B cell (primary cell): Measurements from ENCODE around the gene WFIKKN2. TPM values are rescaled to one million over a fixed set of nuclear protein-coding genes. Genes with fewer than 3 reads are reported as not detected.

Experiments
- ATAC-seq: fragments of 200-7000 bp; cut with Tn5 transposase; one replicate; pipeline ENCODE4 v1.10.0; 2021; ENCODE audit warnings: low read depth, mild to moderate bottlenecking, moderate number of reproducible peaks, moderate library complexity
- CTCF ChIA-PET: fragments of 350-600 bp; sonication (Branson Sonifier 250); formaldehyde crosslinking; loops from one replicate; lab custom pipeline; 2021; ENCODE audit warnings: antibody characterized with exemption, inconsistent platforms; lab: Charles Lee
- POLR2A ChIA-PET: fragments of 350-600 bp; sonication (Branson Sonifier 250); formaldehyde crosslinking; loops from one replicate; lab custom pipeline; 2021; ENCODE audit warnings: antibody characterized with exemption; lab: Charles Lee
- DNase-seq: peaks from one replicate; pipeline ENCODE4 v3.0.0; 2013
- H2AFZ ChIP-seq: 2 replicates; pipeline ENCODE4 v1.6.1; 2012; ENCODE audit warnings: mild to moderate bottlenecking, low read depth, low read length; ENCODE audit not compliant: insufficient read depth, poor library complexity, severe bottlenecking
- H3K27ac ChIP-seq, 2 donors: 1 replicate in 1 of 2; 2 replicates in 1 of 2; pipeline ENCODE4 v1.5.1; 2012 to 2013; ENCODE audit warnings: low read length in 2 of 2, mild to moderate bottlenecking in 2 of 2, moderate library complexity in 1 of 2
- H3K27me3 ChIP-seq, 4 experiments: fragments of 200-600 bp in 1 of 4; sonication (generic) in 1 of 4; replicated peaks in 1 of 4; 1 replicate in 2 of 4; 2 replicates in 2 of 4; pipeline versions ENCODE4 v1.6.1 to v1.7.0; 2013 to 2016; ENCODE audit warnings: low read length in 3 of 4, mild to moderate bottlenecking in 2 of 4, mixed read lengths in 1 of 4, moderate library complexity in 1 of 4; ENCODE audit not compliant: insufficient read depth in 4 of 4, control insufficient read depth in 3 of 4; ENCODE audit errors: control extremely low read depth in 1 of 4
- H3K36me3 ChIP-seq, 2 experiments: replicated peaks in 1 of 2; 1 replicate in 1 of 2; 2 replicates in 1 of 2; pipeline versions ENCODE4 v1.6.1 to v1.7.1; 2013; ENCODE audit warnings: low read length in 1 of 2; ENCODE audit not compliant: insufficient read depth in 2 of 2, control insufficient read depth in 1 of 2; ENCODE audit errors: control extremely low read depth in 1 of 2, extremely low read depth in 1 of 2
- H3K4me1 ChIP-seq, 2 donors: fragments of 200-600 bp in 1 of 2; sonication (generic) in 1 of 2; 1 replicate in 1 of 2; 2 replicates in 1 of 2; pipeline versions ENCODE4 v1.5.1 to v1.6.1; 2013 to 2017; ENCODE audit warnings: low read length in 2 of 2; ENCODE audit not compliant: control insufficient read depth in 2 of 2, insufficient read depth in 2 of 2
- H3K4me2 ChIP-seq: replicated peaks from 2 replicates; pipeline ENCODE3; 2012; ENCODE audit warnings: mild to moderate bottlenecking, low read depth, low read length; ENCODE audit not compliant: poor library complexity, severe bottlenecking
- H3K4me3 ChIP-seq, 5 experiments: fragments of 200-600 bp in 1 of 5; sonication (generic) in 1 of 5; 1 replicate in 3 of 5; 2 replicates in 2 of 5; pipeline versions ENCODE4 v1.5.1 to v1.7.0; 2011 to 2016; ENCODE audit warnings: low read length in 4 of 5, mild to moderate bottlenecking in 4 of 5, low read depth in 2 of 5, control low read depth in 1 of 5, moderate library complexity in 1 of 5; ENCODE audit not compliant: insufficient read depth in 1 of 5; ENCODE audit errors: control extremely low read depth in 1 of 5, extremely low read depth in 1 of 5
- H3K79me2 ChIP-seq: fragments of 200-600 bp; sonication (generic); one replicate; pipeline ENCODE4 v1.6.0; 2016; ENCODE audit warnings: low read length; ENCODE audit not compliant: control insufficient read depth, insufficient read depth
- H3K9ac ChIP-seq: fragments of 200-600 bp; sonication (generic); 2 replicates; pipeline ENCODE4 v1.6.1; 2017; ENCODE audit warnings: mild to moderate bottlenecking, low read length, moderate library complexity
- H3K9me3 ChIP-seq, 3 donors: one replicate each; pipeline versions ENCODE4 v1.6.1 to v1.7.1; 2013; ENCODE audit warnings: low read length in 2 of 3; ENCODE audit not compliant: control insufficient read depth in 2 of 3, insufficient read depth in 1 of 3; ENCODE audit errors: control extremely low read depth in 1 of 3
- H4K20me1 ChIP-seq: 2 replicates; pipeline ENCODE4 v1.6.0; 2012; ENCODE audit warnings: mild to moderate bottlenecking, low read length; ENCODE audit not compliant: insufficient read depth, control insufficient read depth, poor library complexity, severe bottlenecking
- H3K27ac Mint-ChIP-seq: one replicate; pipeline ENCODE4 v1.8.0; 2021; ENCODE audit warnings: mixed read lengths
- H3K27me3 Mint-ChIP-seq: one replicate; pipeline ENCODE4 v1.8.0; 2021; ENCODE audit warnings: mixed read lengths
- H3K4me1 Mint-ChIP-seq: one replicate; pipeline ENCODE4 v1.8.0; 2021; ENCODE audit warnings: mixed read lengths
- H3K4me3 Mint-ChIP-seq: one replicate; pipeline ENCODE4 v1.8.0; 2021; ENCODE audit warnings: mixed read lengths
- H3K9me3 Mint-ChIP-seq: one replicate; pipeline ENCODE4 v1.8.0; 2022; ENCODE audit warnings: mixed read lengths; ENCODE audit not compliant: insufficient read depth
- EZH2 ChIP-seq: IDR thresholded peaks from 2 replicates; pipeline ENCODE4 v1.6.1; 2012; ENCODE audit warnings: borderline replicate concordance, low read depth, mild to moderate bottlenecking, moderate library complexity, low read length; ENCODE audit not compliant: insufficient read depth, poor library complexity, severe bottlenecking
- WGBS: methylation state at CpG from one replicate; pipeline ENCODE4 v1.1.5; 2013; ENCODE audit warnings: missing lambda C conversion rate; ENCODE audit not compliant: insufficient coverage; 5-methylcytosine and 5-hydroxymethylcytosine counted together
- intact Hi-C: fragments of 100-400 bp; cut with micrococcal nuclease; formaldehyde crosslinking; loops from one replicate; pipeline ENCODE4 v1.10.0; 2022
- polyA plus RNA-seq: library from polyadenylated mRNA; depleted of rRNA; stranded (reverse); fragments of >200 nt; gene quantifications from 2 replicates; pipeline ENCODE4 v1.2.3, GENCODE V29; 2012
- total RNA-seq, 2 donors: library from RNA; stranded (reverse); fragments of 120-200 nt in 1 of 2; gene quantifications; 1 replicate in 1 of 2; 2 replicates in 1 of 2; pipeline versions ENCODE4 v1.2.3 to v1.2.4, GENCODE V29; 2013 to 2022
- TF ChIP-seq, protein P1 (sequence below): fragments of 200-600 bp; IDR thresholded peaks from one replicate; pipeline ENCODE4 v1.8.0; 2022; ENCODE audit warnings: antibody characterized with exemption, mild to moderate bottlenecking

The WFIKKN2 gene
- total and polyA plus RNA-seq, 2 donors (not counting 1 experiment from before 2014, with no cell fraction given): not detected

DNA sequence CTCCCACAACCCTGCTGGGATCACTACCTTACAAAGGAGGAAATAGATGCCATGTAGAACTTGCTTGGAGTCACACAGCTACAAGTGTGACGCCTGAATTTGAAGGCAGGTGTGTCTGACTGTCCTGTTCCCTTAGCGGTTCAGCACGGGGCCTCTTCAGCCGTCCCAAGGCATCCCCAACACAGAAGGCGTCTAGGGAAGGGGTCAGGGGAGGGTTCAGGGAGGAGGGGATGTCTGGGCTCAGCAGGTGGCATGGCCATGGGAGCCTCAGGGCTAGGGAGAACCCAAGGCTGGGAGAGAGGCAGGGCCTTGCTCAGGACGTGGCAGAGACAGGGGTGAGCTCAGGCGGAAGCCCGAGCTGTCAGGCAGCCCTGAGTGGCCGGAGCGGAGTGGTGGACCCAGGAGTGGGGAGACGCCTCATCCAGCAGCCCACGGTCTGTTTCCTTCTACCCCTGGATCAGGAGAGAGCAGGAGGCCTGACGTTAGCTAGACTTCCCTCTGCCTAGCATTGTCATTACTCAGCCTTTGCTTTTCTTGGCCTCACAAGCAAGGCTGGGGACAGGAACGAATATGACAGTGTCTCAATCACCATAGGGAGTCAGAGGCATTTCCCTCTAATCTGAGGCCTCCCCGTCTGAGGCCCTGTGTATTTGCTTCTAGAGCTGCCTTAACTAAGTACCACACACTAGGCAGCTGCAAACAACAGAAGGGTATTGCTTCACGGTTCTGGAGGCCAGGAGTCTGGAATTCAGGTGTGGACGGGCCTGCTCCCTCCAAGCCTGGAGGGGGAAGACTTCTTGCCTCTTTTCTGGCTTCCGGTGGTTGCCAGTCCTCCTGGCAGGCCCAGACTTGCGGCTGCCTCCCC, 36.7 kb upstream of the WFIKKN2 start:
- ChIA-PET POLR2A (no interaction called here), CTCF (interaction anchor here (0.6 to 1.6 kb wide), 2 partner anchors 16 to 18 kb away, joined by 3 read pairs; no protein-coding TSS in a partner anchor)
- no peaks in the 10 kb centered on the region for H4K20me1 ChIP-seq
- H2AFZ ChIP-seq: no peak overlapping the region
- 93% methylated on average over 18 of the region's 19 CpGs for WGBS
- H3K9me3 ChIP-seq: no peaks in the 10 kb centered on the region
- Mint-ChIP-seq H3K27me3 (no peaks in the 10 kb centered on the region), H3K4me3 (no peak overlapping the region), H3K27ac (no peak overlapping the region), H3K4me1 (no peaks in the 10 kb centered on the region), H3K9me3 (no peaks in the 10 kb centered on the region)
- intact Hi-C loops: no loop called here
- DNase-seq: no peak
- no peak overlapping the region for H3K27ac ChIP-seq
- ATAC-seq: no peak
- no peaks in the 10 kb centered on the region for H3K27me3 ChIP-seq
- H3K4me3 ChIP-seq: no peak overlapping the region
- H3K36me3 ChIP-seq: no peaks in the 10 kb centered on the region
- H3K4me1 ChIP-seq: no peaks in the 10 kb centered on the region
- TF ChIP-seq, protein P1, sequence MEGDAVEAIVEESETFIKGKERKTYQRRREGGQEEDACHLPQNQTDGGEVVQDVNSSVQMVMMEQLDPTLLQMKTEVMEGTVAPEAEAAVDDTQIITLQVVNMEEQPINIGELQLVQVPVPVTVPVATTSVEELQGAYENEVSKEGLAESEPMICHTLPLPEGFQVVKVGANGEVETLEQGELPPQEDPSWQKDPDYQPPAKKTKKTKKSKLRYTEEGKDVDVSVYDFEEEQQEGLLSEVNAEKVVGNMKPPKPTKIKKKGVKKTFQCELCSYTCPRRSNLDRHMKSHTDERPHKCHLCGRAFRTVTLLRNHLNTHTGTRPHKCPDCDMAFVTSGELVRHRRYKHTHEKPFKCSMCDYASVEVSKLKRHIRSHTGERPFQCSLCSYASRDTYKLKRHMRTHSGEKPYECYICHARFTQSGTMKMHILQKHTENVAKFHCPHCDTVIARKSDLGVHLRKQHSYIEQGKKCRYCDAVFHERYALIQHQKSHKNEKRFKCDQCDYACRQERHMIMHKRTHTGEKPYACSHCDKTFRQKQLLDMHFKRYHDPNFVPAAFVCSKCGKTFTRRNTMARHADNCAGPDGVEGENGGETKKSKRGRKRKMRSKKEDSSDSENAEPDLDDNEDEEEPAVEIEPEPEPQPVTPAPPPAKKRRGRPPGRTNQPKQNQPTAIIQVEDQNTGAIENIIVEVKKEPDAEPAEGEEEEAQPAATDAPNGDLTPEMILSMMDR: no peak
- no peak for TF ChIP-seq EZH2
- no peaks in the 10 kb centered on the region for H3K79me2 ChIP-seq
- no peak overlapping the region for H3K4me2 ChIP-seq
- no peak overlapping the region for H3K9ac ChIP-seq

DNA sequence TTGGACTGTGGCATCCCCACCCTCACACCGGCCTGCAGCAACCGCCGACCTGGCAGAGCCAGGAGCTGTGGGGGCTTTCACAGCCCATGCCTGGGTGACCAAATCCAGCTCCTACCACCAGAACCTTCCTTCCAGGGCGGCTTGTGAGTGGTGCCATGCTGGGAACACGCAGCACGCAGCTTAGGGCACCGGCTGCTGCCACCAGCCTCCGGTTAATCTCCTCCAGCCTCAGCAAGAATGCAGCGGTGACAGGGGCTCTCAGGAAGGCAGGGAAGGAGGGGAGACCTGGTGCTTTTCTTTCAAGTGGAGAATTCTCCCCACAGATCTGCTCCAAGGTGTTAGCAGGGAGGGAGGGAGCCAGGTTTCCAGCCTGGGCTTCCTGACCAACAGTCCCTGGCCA, 35.8 kb upstream of the WFIKKN2 start:
- H3K4me1 ChIP-seq: no peaks in the 10 kb centered on the region
- ChIA-PET CTCF (no interaction called here), POLR2A (no interaction called here)
- H3K79me2 ChIP-seq: no peaks in the 10 kb centered on the region
- no peaks in the 10 kb centered on the region for H3K27me3 Mint-ChIP-seq
- DNase-seq: no peak
- no peaks in the 10 kb centered on the region for H3K4me1 Mint-ChIP-seq
- ATAC-seq: no peak
- no peak overlapping the region for H2AFZ ChIP-seq
- H3K4me3 ChIP-seq: no peak overlapping the region
- intact Hi-C loops: no loop called here
- H3K9me3 ChIP-seq: no peaks in the 10 kb centered on the region
- H3K36me3 ChIP-seq: no peaks in the 10 kb centered on the region
- no peak overlapping the region for H3K9ac ChIP-seq
- no peak overlapping the region for H3K4me3 Mint-ChIP-seq
- TF ChIP-seq, protein P1: no peak
- TF ChIP-seq EZH2: no peak
- 92% methylated on average over 5 of the region's 9 CpGs for WGBS
- H4K20me1 ChIP-seq: no peaks in the 10 kb centered on the region
- H3K27ac ChIP-seq: no peak overlapping the region
- no peaks in the 10 kb centered on the region for H3K27me3 ChIP-seq
- H3K4me2 ChIP-seq: no peak overlapping the region
- H3K27ac Mint-ChIP-seq: no peak overlapping the region
- no peaks in the 10 kb centered on the region for H3K9me3 Mint-ChIP-seq
